AG04450 (cell line): ENCODE results near the gene RACGAP1. TPM values are rescaled to one million over a fixed set of nuclear protein-coding genes. Genes with fewer than 3 reads are reported as not detected.

Experiments used
- CTCF ChIA-PET: fragments of 300-600, 350-600 bp; formaldehyde crosslinking; extraction: SDS; loops from one replicate; lab custom pipeline; 2022; ENCODE audit warnings: antibody characterized with exemption, inconsistent platforms; lab: Charles Lee
- POLR2A ChIA-PET: fragments of 350-600 bp; formaldehyde crosslinking; extraction: SDS; loops from one replicate; lab custom pipeline; 2021; ENCODE audit warnings: antibody characterized with exemption, inconsistent platforms; lab: Yijun Ruan, JAX
- DNase-seq: peaks from one replicate; pipeline ENCODE4 v3.0.0-alpha.2; 2011; ENCODE audit warnings: low read depth, low spot score
- H3K27ac ChIP-seq: one replicate; pipeline ENCODE4 v1.5.1; 2012; ENCODE audit warnings: low read depth, low read length, control low read depth
- H3K27me3 ChIP-seq: one replicate; pipeline ENCODE4 v1.6.0; 2012; ENCODE audit warnings: low read length; ENCODE audit not compliant: control insufficient read depth, insufficient read depth
- H3K4me3 ChIP-seq: 2 replicates; pipeline ENCODE4 v1.5.1; 2011; ENCODE audit warnings: mild to moderate bottlenecking, low read depth, low read length, control low read depth
- H3K9me3 ChIP-seq: 2 replicates; pipeline ENCODE4 v1.5.1; 2012; ENCODE audit warnings: low read length; ENCODE audit not compliant: control insufficient read depth, insufficient read depth
- CTCF ChIP-seq: IDR thresholded peaks from 2 replicates; pipeline ENCODE4 v1.5.1; 2011; ENCODE audit warnings: low read depth, low read length, control low read depth, inconsistent platforms
- polyA plus RNA-seq: library from polyadenylated mRNA; depleted of rRNA; stranded (reverse); fragments of >200 nt; gene quantifications from 2 replicates; pipeline ENCODE4 v1.2.3, GENCODE V29; 2011

Gene RACGAP1
- polyA plus RNA-seq, 1 experiment, result 26.2 TPM

- Histone ChIP-seq H3K27me3 (peaks cover 76% of the 10 kb centered on the region), H3K9me3 (no peaks in the 10 kb centered on the region; the same call in 1 of the 2 replicates), H3K27ac (no peak overlapping the region), H3K4me3 (no peak overlapping the region)
- CTCF ChIA-PET, result interaction anchor here (0.6 to 11.1 kb wide), 22 partner anchors 8 to 1104 kb away, joined by 3 to 290 read pairs (median 8); partner anchors contain the start of genes ASIC1 and SMARCD1
- POLR2A ChIA-PET, result no interaction called here
- DNase-seq, result no peak
- TF ChIP-seq CTCF, result no peak
Measured at GRCh38 chr12:49965836-49966235, 59.5 kb downstream of the RACGAP1 start.

DNA sequence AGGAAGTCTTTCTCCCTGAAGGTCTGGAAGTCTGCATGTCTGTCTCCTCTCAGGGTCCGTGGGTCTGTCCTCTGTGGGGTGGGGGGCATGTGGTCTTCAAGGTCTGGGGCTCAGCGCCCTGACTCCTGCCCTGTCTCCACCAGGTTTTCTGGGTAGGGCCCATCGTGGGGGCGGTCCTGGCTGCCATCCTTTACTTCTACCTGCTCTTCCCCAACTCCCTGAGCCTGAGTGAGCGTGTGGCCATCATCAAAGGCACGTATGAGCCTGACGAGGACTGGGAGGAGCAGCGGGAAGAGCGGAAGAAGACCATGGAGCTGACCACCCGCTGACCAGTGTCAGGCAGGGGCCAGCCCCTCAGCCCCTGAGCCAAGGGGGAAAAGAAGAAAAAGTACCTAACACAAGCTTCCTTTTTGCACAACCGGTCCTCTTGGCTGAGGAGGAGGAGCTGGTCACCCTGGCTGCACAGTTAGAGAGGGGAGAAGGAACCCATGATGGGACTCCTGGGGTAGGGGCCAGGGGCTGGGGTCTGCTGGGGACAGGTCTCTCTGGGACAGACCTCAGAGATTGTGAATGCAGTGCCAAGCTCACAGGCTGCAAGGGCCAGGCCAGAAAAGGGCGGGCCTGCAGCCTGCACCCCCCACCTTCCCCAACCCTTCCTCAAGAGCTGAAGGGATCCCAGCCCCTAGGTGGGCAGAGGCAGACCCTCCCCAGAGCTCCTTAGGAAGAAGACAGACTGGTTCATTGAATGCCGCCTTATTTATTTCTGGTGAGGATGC lies 60.3 kb downstream of the RACGAP1 start:
- no peak for TF ChIP-seq CTCF
- ChIA-PET CTCF (interaction anchor here (0.7 to 11.1 kb wide), 9 partner anchors 16 to 105 kb away, joined by 3 to 290 read pairs (median 24); partner anchors contain the start of gene ASIC1), POLR2A (no interaction called here)
- no peak for DNase-seq
- Histone ChIP-seq H3K9me3 (no peaks in the 10 kb centered on the region; the same call in 1 of the 2 replicates), H3K27ac (no peak overlapping the region), H3K27me3 (peaks cover 76% of the 10 kb centered on the region), H3K4me3 (no peak overlapping the region)

DNA sequence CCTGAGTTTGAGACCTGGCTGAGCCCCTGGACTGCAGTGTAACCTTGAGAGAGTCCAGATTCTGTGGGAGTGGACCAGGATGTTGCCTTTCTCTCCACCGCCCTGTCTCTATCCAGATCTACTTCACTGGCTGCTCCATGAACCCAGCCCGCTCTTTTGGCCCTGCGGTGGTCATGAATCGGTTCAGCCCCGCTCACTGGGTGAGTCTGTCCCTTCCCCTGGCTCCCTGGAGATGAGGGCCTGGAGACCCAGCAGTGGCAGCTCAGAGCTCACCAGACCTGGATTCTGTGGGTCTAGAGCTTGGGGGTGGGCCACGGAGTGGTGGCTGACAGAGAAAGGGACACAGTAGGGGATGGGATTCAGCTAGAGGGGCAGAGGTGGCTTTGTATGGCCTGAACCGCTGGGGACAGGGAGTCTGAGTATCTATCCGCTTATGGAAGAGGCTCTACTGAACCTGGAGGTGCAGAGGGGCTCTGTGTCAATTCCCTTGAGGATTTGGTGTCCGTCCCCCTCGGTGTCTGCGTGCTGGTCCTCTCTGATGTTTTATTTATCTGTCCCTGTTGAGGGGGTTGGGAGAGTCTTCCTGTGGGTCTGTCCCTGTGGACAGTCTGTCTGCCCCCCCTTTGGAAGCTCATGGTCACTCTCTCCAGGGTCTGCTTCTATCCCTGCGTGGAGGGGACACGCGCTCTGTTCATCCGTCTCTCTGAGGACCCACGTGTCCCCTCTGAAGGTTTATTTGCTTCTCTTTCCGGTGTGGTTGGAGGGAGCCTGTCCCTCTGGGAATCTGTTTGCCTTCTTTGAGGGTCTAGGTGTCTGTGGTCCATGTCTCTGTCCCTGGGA lies 61.1 kb downstream of the RACGAP1 start:
- TF ChIP-seq CTCF, result no peak
- DNase-seq, result no peak
- no peaks in the 10 kb centered on the region; the same call in 1 of the 2 replicates for H3K9me3 ChIP-seq
- ChIA-PET POLR2A (no interaction called here), CTCF (interaction anchor here (0.7 to 9.9 kb wide), 6 partner anchors 17 to 106 kb away, joined by 4 to 290 read pairs (median 22); no protein-coding TSS in a partner anchor)
- peaks cover 74% of the 10 kb centered on the region for H3K27me3 ChIP-seq
- H3K27ac ChIP-seq, result no peak overlapping the region
- no peak overlapping the region for H3K4me3 ChIP-seq

DNA sequence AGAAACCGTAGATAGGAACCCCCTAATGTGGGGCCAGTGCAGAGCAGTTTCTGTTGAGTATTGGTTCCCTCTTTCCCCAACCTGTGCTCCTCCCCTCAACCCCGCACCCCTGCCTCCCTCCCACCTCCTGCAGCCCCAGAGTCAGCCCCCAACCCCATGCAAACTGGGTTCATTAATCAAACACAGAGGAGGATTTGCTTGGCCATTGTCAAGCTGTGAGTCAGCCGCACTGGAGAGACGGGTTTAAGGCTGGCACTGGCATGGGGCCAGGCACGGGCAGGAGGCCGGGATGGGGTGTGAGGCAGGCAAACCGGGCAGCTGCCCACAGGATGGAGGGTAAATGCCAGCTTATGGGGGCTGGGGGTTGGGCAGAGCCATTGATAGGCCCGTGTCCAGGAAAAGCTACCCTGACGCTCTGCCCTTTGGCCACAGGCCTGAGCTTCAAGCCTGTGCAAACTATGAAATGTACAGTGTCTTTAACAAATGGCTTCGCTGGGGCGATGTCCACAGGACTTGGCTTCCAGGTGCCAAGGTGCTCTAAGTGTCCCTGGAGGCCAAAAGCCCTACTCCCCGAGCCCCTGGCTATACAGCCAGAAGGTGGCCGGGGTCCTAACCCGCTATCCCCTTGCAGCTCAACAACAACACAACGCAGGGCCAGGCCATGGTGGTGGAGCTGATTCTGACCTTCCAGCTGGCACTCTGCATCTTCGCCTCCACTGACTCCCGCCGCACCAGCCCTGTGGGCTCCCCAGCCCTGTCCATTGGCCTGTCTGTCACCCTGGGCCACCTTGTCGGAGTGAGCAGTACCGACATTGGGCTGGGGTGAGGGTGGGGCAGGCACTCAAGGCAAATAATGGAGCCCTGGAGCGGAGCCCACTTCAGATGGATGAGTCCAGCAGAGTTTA lies 62.2 kb downstream of the RACGAP1 start:
- TF ChIP-seq CTCF, result no peak
- POLR2A ChIA-PET, result interaction anchor here (0.7 to 0.8 kb wide), 2 partner anchors 94 to 221 kb away, joined by 5 read pairs; partner anchors contain the start of gene TMBIM6
- Histone ChIP-seq H3K9me3 (no peaks in the 10 kb centered on the region; the same call in 1 of the 2 replicates), H3K4me3 (no peak overlapping the region), H3K27me3 (peaks cover 76% of the 10 kb centered on the region), H3K27ac (no peak overlapping the region)
- DNase-seq, result no peak
- CTCF ChIA-PET, result interaction anchor here (0.6 to 9.9 kb wide), 4 partner anchors 8 to 107 kb away, joined by 3 to 290 read pairs (median 4); no protein-coding TSS in a partner anchor
